ENCODE data around the gene WRNIP1. TPM values are rescaled to one million over a fixed set of nuclear protein-coding genes. Genes with fewer than 3 reads are reported as not detected.

WRNIP1 gene
- total and polyA plus RNA-seq, 2 of the 8 experiments (the other 6 are each of a cell fraction or from before 2014, with no cell fraction given): 38.2 to 39.2 TPM

DNA sequence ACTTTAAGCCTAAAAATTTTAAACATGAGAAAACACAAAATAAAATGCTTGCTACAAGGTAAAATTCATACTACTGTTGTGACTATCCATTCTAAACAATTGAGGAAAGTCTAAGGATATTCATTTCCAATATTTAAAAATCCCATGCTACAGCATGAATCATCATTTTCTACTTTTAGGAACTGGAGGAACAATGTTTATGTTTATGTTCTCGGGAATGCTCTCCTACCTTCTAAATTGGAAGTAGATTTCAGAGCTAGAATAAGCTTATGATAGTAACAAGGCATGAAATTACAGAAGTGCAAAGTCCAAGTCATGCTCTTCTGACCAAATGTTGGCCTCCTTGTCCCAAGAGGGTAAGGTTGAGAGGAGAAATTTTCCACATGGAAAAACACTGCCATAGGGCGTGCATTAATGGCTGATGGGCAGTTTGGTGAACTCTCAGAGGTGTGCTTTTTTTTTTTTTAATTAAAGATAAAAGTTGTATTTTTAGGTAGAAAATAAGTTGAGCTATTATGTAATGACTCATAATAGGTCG is 8.4 kb upstream of the WRNIP1 start (continued):
- TF ChIP-seq CHD7 (IDR thresholded peaks at IDR 0.05; ENCODE audit: insufficient replicate concordance, low read length) (no peak), POLR2AphosphoS5 (IDR thresholded peaks at IDR 0.05; ENCODE audit: low read depth, low read length) (no peak), SUZ12 (IDR thresholded peaks at IDR 0.05; ENCODE audit: low read length) (no peak), JUN (IDR thresholded peaks at IDR 0.05; ENCODE audit: low read depth, low read length) (no peak), RFX5 (IDR thresholded peaks at IDR 0.05; ENCODE audit: borderline replicate concordance, low read depth, low read length) (no peak), RNF2 (IDR thresholded peaks at IDR 0.05; ENCODE audit: borderline replicate concordance, low read depth, low read length, missing control alignments, poor library complexity, severe bottlenecking) (no peak), SIX5 (IDR thresholded peaks at IDR 0.05; ENCODE audit: low read depth, low read length) (no peak), FOSL1 (IDR thresholded peaks at IDR 0.05; ENCODE audit: insufficient read depth, low read depth, low read length) (no peak), SP4 (IDR thresholded peaks at IDR 0.05; ENCODE audit: low read length) (no peak)

Measured in H1 (cell line).